HT1080 (cell line): ENCODE data around the gene DTNB. TPM values are rescaled to one million over a fixed set of nuclear protein-coding genes. Genes with fewer than 3 reads are reported as not detected.
"Not testable (repeated sequence)": the region's sequence is repeated elsewhere in the genome, so short reads cannot be mapped to it uniquely, and the experiment has no call there.

Source experiments
- DNase-seq: peaks from one replicate; pipeline ENCODE4 v3.0.0-alpha.2; 2015; ENCODE audit warnings: low read depth
- total RNA-seq: library from RNA; depleted of rRNA; stranded (reverse); fragments of >200 nt; shearing (Covaris generic); gene quantifications from 2 replicates; pipeline ENCODE4 v1.2.3, GENCODE V29; 2014

DTNB gene
- total RNA-seq, 1 experiment from 2014 or later, result 6.0 TPM

DNA sequence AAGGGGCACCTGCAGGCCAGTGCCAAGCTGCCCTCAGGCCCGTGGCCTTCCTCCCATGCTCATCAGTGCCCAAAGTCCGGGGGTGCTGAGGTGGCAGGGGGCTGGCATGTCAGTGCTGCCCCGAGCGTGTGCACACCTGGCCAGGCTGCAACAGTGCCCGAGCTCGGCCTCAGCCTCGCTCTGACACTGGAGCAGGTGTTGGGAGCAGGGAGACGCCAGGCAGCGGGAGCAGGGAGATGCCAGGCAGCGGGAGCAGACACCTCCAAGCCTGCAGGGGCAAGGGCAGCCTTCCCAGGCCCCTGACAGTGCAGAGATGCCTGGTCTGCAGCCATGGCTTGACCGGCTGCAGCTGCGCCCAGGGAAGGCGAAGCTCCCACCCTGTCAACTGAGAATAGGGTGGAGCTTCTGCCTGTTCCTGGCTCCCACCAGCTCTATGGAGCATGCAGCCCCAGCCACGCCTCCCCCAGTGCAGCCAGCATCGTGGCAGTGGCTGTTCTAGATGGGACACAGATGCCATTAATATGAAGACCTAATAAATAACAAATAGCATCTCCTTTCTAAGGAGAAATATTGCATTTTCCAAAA is 82.4 kb downstream of the DTNB start:
- no peak for DNase-seq

DNA sequence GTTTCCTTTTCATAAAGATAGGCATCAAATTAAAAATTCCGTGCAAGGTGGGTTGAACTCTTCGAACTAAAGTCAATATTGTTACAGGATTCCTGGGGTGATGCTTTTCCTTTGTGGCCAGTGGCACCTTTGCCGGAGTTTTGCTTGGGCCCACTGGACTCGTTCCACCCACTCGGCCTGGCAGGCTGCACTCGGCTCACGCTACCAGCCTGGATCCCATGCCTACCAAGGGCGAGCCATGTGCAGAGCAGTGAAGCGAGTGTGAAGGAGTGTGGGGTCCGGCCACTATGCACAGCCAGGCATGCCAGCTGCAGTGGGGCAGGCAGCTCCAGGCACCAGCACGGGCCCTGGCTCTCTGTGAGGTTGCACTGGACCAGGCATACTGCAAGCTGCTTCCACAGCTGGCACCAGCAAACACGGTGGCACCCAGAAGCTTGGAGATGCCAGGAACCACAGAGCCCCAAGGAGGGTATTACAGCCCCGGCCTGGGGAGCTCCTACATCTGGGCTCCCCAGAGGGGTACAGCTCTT is 83.6 kb downstream of the DTNB start:
- DNase-seq, result no peak

DNA sequence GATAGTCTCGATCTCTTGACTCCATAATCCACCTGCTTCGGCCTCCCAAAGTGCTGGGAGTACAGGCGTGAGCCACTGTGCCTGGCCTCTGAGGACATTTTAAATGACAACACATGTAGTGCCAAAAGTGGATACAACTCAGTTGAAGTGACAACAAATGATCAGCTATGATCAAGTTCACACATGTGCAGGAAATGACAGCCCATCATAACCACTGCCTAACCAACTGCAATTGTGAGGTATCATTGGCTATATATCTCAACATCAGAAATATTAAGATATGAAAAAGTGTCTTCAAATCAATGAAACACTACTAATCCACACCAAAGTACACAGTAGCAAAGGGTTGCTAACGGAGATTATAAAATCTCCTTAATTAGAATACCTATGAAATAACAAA is 84.8 kb downstream of the DTNB start:
- no peak for DNase-seq

DNA sequence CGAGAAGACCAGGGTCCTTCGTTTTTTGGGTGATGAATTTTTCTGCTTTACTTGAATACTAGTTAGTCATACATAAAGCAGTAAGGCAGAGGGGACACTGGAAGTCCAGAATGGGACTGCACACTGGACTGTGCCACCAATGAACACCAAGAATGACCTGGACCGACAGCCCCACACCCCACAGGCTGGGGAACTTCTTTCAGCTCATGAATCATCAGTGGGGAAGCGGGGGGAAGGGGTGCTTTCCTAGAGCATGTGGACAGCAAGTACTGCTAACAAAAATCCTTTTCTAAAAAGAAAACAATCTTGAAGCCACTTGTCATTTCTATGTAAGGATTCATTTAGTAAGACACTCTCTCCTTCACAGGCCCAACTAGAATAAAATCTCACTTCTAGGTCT is 86.0 kb downstream of the DTNB start:
- peak; percentile 66 for DNase-seq

DNA sequence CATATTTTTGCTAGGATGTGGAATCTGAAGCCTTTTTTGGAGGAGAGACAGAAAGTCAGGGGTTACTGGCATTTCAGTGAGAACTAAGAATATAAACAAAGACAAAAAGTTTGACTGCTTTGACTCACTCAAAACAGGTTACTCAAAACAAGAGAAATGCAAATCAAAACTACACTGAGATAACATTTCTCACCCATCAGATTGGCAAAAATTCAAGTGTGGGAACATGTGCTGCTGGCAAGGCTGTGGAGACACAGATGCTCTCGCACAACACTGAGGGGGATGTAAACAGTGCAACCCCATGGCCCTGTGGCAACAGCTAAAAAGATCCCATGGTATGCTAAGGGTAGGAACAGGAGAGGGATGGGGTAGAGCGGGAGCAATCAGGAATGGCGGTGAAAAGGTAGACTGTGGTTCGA is 86.6 kb downstream of the DTNB start:
- DNase-seq, result no peak

- DNase-seq, result no peak
Observed at GRCh38 chr2:25585189-25585588, 88.2 kb downstream of the DTNB start.

DNA sequence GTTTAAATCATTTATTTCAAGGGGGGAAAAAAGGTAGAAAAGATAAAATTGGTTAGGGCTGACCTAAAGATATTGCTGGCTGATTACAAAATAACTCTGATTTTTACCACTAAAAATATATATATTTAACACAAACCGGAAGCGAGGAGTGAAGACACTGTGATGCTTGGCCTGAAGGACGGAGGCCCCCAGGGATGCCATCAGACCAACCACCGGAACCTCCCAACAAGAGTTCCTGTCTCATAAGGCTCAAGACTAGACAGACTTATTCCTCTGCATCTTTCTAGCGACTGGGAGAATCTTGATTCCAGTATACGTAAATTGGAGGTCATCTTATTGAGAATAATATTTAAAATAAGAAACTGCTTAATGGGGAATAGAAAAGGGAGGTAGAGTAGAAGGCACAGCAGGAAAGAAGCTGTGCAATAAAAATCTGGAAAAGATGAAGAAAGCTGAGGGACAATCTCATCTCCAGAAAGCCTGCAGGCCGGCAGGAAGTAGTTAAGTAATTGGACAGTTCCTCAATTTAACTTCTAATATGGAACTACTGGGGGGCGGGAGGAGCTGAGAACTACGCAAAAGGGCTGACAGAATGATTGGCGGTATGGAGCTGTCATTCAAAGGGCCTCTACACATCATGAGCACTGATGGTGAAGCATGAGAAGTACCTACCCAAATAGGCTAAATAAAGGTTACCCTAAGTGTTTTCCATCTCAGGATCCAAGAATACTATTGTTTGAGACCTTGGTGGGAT is 91.1 kb downstream of the DTNB start:
- DNase-seq, result no peak

DNA sequence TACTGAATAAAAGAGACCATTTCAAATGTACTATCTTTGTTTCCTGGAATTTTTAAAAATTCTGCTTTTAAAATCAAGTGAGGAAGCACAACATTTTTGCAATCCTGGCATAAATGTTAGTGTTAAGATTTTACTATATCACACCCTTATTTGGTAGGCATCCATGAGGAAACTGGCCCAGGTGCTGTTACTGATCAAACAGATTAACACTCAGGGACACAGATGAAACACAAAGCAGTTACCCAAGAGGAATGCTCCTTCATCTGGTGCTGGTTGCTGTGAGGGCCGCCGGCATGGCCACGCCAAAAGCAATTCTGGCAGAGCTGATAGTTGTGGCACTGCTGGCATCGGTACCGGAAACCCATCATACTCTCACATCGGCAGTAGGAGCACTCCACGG is 96.8 kb downstream of the DTNB start:
- DNase-seq, result no peak

GRCh38 chr2:25572638-25573037 is 100.7 kb downstream of the DTNB start:
- DNase-seq, result no peak

DNA sequence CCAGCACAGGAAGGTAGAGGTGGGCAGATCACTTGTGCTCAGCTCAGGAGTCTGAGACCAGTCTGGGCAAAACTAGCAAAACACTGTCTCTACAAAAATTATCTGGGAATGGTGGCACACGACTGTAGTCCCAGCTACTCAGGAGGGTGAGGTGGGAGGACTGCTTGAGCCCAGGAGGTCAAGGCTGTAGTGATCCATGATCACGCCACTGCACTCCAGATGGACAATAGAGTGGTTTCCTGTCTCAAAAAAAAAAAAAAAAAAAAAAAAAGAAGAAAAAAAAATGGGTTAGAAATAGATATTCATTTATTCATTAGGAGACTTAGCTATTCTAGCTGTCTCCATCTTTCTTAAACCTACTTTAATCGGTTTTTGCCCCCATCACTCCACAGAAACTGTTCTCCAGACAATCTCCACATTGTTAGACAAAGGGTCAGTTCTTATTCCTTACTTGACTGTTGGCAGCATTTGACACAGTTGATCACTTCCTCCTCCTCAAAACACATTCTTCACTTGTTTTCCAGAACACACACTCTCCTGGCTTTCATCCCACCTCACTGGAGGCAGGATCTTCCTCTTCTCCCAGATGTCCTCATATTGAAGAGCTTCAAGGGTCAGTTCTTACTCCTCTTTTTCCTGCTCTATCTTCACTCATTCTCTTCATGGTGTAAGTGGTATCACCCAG is 103.1 kb downstream of the DTNB start:
- peak; percentile 33 for DNase-seq

- peak; percentile 61 for DNase-seq
Observed at GRCh38 chr2:25567406-25567805, 106.0 kb downstream of the DTNB start.

- peak; percentile 33 for DNase-seq
Observed at GRCh38 chr2:25566694-25567093, 106.7 kb downstream of the DTNB start.

DNA sequence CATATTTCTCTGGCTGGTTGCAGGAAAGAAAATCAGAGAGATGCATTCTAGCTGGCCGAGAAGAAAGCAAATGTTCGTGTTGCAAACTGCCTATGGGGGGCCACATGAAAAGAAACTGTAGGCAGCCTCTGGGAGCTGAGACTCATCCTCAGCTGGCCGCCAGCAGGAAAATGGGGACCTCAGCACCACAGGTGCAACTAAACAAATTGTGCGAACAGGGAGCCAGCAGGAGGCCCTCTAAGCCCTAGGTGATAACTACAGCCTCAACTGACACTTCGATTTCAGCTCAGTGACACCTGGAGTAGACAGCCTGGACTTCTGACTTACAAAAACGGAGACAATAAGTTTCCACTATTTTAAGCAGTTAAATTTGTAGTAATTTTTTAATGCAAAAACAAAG is 107.3 kb downstream of the DTNB start:
- DNase-seq, result no peak

DNA sequence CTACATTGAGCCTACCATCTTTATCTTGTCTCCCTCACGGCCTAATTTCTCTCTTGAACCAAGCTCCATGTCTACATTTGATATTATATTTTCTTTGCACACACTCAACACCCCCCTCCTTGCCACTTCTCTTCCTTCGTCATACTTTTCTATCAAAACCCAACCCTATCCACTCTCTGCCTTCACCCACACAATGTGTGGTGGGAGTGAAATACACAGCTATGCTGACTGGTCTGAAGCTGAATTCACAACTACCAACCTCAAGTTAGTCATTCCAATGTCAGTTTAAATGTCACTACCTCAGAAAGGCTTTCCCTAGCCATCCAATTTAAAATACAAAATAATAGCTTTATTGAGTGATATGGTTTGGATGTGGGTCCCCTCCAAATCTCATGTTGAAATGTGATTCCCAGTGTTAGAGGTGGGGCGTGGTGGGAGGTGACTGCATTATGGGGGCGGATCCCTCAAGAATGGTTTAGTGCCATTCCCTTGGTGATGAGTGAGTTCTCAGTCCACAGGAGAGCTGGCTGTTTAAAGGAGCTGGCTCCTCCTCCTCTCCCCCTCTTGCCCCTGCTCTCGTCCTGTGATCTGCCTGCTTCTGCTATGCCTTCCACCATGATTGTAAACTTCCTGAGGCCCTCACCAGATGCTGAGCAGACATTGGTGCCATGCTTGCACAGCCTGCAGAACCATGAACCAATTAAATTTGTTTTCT is 112.1 kb downstream of the DTNB start:
- DNase-seq, result no peak

DNA sequence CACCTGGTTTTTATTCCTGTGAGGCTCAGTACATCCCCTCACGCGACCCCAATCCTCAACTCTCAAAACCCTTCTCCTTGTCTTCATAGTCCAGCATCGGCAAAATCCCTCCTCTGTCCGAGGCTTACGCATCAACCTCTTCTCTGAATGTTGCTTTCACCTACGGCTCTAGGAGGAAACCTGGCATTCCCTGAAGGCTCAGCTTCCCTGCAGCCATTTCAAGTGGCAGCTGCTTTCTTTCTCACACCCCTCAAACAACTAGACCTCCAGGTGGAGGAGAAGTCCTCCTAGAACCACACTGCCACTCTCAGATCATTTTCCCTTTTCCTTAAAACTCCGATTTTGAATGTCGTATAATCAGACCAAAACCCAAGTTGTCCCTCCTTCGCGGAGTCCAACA is 114.2 kb downstream of the DTNB start:
- DNase-seq, result no peak

DNA sequence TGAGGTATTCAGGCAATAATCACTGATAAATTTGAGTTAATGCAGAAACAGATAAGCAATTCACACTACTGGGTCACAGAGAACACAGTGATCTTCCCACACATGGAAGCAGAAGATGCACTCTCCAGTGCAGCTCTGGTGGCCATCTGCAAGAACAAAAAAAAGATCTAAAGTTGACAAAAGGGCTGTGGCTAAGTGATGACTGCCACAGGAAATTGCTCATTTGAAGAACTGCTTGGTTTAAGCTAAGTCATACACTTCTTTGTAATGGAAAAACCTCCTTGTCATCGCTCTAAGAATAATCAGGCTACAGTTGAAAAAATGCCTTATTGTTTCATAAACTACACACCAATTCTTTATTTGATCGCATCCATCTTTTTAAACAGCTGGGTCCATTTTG is 115.1 kb downstream of the DTNB start:
- peak; percentile 93 for DNase-seq

- DNase-seq, result peak; percentile 23
Observed at GRCh38 chr2:25557179-25558036, 116.0 kb downstream of the DTNB start.

DNA sequence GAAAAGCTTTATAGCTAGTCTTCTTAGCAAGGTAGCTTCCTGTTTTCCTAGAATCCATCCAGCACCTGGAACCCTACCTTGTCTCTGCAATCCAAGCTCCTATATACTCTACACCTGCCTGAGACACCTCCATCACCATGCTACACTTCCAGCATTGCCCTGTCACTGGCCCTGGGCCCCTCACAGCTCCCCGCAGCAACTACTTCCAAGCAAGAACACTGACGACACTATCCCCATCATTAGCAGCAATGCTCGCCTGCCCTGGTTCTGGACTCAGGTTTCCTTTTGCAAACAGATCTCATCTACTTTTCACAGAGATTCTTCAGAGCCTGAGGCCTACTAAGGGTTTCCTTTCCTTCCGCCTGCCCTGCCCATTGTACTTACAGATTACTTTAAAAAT is 121.1 kb downstream of the DTNB start:
- DNase-seq, result no peak

DNA sequence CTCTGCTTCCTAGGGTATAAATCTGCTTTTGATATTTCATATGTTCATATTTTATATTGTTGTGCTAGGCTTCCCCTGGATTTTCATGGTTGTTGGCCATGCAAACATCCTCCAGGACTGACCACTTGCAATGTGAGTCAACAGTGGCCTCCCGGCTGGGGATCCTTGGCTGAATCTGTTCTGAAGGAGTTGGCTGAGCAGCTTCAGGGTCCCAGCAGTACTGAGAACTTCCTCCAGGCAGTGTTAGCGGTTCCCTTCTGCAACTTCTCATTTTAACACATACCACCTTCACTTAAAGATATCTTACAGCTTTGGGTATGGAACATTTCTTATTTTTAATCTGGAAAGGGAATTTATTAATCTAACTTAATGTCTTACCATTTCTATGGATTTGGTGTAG is 122.1 kb downstream of the DTNB start:
- DNase-seq, result peak; percentile 12

DNA sequence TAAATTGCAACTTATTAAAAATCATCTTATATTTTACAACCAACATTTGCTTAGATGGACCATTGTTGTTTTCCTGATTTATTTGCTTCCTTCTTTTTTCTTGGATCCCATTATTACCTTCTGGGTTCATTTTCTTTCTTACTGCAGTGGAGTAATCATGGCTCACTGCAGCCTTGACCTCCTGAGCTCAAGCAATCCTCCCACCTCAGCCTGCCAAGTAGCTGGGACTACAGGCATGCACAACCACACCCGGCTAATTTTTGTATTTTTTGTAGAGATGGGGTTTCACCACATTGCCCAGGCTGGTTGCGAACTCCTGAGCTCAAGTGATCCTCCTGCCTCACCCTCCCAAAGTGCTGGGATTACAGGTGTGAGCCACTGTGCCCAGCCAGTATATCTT is 123.8 kb downstream of the DTNB start:
- not testable (repeated sequence) for DNase-seq

DNA sequence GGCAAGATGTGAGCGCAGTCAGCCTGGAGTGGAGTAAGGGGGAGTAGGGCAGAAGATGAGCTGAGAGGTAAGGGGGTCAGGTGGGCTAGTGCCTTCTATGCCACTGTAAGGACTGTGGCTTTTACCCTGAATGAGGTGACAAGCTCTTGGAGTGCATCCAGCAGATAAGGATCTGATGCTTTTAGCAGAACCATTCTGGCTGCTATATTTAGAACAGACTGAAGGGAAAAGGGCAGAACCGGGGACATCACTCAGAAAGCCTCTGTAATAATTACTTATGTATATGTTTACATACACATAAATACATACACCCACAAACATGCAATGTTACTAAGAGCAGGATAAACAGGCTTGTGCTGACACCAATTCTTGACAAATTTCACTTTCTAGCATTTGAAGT is 124.8 kb downstream of the DTNB start:
- no peak for DNase-seq
